ENCODE measurements around the gene RNF112. TPM values are rescaled to one million over a fixed set of nuclear protein-coding genes. Genes with fewer than 3 reads are reported as not detected.

RNF112 gene
- total and polyA plus RNA-seq, 12 donors: 0.64 to 8.1 (median 1.1) TPM

DNA sequence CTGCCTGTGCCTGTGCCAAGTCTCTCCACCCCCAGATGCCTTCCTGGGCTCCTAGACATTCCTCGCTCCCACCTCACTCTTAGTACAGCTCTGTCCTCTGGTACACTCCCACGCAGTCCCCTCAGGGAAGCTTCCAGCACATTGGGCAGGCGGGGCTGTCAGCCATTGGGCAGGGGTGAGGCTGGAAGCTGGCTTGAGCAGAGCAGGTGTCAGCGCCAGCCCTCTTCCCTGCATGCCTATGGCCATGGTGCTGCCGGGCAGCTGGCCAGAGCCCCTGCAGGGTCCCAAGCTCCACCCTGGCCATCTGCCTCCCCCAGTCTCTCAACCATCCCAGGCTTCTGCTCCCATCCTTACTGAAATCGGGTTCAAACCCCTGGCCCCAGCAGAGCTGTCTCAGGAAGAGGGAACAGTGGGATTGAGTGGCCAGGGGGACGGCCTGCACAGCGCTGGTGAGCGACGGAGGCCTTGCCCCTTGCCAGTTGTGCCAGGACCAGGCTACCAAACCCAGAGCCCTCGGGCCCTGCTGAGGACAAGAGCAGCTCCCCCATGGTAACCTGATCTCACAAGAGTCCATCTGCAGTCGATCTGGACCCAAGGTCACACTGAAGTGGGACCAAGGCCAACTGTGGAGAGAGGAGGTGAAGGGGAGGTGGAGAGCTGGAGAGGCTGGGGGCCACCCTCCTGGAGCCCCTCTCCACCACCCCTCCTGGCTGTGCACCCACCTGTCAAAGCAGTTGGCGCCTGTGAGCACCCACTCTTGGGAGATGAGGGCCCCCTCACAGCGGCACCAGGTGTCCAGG, 46.1 kb upstream of the RNF112 start:
- Histone ChIP-seq H3K4me3 (no peak overlapping the region), H3K36me3 (no peaks in the 10 kb centered on the region), H3K4me1 (peaks cover 0 to 34% (median 17%) of the 10 kb centered on the region in 9 donors), H3K27ac (no peak overlapping the region), H3K27me3 (no peaks in the 10 kb centered on the region), H3K9me3 (no peaks in the 10 kb centered on the region)
- WGBS, 2 donors: 82 to 84% methylated on average over 14 of the region's 14 CpGs
- TF ChIP-seq, protein P1, sequence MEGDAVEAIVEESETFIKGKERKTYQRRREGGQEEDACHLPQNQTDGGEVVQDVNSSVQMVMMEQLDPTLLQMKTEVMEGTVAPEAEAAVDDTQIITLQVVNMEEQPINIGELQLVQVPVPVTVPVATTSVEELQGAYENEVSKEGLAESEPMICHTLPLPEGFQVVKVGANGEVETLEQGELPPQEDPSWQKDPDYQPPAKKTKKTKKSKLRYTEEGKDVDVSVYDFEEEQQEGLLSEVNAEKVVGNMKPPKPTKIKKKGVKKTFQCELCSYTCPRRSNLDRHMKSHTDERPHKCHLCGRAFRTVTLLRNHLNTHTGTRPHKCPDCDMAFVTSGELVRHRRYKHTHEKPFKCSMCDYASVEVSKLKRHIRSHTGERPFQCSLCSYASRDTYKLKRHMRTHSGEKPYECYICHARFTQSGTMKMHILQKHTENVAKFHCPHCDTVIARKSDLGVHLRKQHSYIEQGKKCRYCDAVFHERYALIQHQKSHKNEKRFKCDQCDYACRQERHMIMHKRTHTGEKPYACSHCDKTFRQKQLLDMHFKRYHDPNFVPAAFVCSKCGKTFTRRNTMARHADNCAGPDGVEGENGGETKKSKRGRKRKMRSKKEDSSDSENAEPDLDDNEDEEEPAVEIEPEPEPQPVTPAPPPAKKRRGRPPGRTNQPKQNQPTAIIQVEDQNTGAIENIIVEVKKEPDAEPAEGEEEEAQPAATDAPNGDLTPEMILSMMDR (IDR thresholded peaks at IDR 0.05): no peak
- DNase-seq: no peak
- intact Hi-C loops (cut with DNase I): loop anchor here in 9 of 10 donors (5.0 to 10.0 kb wide), 7 partner anchors 42 to 402 kb away; no protein-coding TSS in a partner anchor
- ATAC-seq: no peak

DNA sequence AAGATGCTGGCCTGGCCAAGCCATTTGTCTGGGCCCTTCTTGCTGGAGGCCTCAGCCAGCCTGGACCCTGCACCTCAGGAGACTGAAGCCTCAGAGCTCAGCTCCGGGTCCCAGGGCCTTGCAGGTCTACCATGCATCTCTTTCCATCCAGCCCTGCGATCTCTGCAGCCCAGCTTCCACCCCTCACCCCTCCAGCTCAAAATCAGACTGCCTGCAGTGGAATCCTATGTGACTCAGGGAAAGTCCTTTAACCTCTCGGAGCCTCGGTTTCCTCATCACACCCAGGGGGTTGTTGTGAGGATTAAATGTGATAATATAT, 45.6 kb upstream of the RNF112 start:
- no peaks in the 10 kb centered on the region for H3K27me3 ChIP-seq
- WGBS, 2 donors: 92 to 95% methylated on average over 4 of the region's 4 CpGs
- no peaks in the 10 kb centered on the region for H3K9me3 ChIP-seq
- intact Hi-C loops (cut with DNase I): loop anchor here in 6 of 10 donors (5.0 to 10.0 kb wide), 5 partner anchors 42 to 402 kb away; no protein-coding TSS in a partner anchor
- H3K36me3 ChIP-seq: no peaks in the 10 kb centered on the region
- ATAC-seq (no peak), DNase-seq (no peak)
- peaks cover under 1 to 39% (median 21%) of the 10 kb centered on the region in 9 donors for H3K4me1 ChIP-seq
- H3K4me3 ChIP-seq: no peak overlapping the region
- TF ChIP-seq, protein P1 (IDR thresholded peaks at IDR 0.05): no peak
- H3K27ac ChIP-seq: no peak overlapping the region

DNA sequence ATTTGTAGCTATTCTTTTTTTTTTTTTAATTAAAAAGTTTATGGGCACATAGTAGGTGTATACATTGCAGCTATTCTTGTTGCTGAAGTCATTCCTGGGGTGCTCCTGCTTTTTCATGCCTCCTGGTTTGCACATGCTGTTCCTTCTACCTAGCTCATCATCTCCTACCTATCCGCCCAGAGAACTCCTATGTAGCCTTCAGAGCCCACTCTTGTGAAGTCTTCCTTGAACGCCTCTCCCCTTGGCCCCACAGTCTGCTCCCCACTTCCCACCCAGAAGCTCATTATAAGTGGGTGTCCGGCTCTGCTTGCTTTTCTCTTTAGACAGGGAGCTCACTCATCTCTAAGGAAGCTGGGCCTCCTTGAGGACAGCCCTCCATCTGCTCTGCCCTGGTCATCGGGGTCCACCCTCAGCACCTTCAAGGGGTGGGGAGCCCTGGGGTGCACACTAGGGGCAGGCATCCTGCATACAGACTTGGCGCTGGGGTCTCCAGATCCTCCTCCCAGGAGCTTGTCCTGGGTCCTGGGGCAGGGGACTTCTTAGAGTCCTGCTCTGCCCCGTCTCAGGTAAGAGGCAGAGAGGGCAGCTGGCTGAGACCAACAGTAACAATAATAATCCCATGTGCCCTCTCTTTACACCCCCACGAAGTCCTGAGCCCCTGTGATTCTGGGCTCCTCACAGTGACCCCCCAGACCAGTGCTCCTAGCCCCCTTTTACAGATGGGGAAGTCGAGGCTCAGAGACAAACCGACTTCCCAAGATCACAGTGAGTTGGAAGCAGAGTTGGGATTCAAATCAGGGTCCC, 45.0 kb upstream of the RNF112 start:
- ATAC-seq (no peak), DNase-seq (no peak)
- Histone ChIP-seq H3K9me3 (no peaks in the 10 kb centered on the region), H3K4me1 (peaks cover 4 to 45% (median 21%) of the 10 kb centered on the region in 9 donors), H3K27ac (no peak overlapping the region), H3K36me3 (no peaks in the 10 kb centered on the region), H3K4me3 (no peak overlapping the region), H3K27me3 (no peaks in the 10 kb centered on the region)
- 89 to 94% methylated on average over 9 of the region's 9 CpGs for WGBS, 2 donors
- TF ChIP-seq, protein P1 (IDR thresholded peaks at IDR 0.05): no peak
- intact Hi-C loops (cut with DNase I): loop anchor here in 6 of 10 donors (5.0 to 10.0 kb wide), 5 partner anchors 41 to 401 kb away; no protein-coding TSS in a partner anchor

DNA sequence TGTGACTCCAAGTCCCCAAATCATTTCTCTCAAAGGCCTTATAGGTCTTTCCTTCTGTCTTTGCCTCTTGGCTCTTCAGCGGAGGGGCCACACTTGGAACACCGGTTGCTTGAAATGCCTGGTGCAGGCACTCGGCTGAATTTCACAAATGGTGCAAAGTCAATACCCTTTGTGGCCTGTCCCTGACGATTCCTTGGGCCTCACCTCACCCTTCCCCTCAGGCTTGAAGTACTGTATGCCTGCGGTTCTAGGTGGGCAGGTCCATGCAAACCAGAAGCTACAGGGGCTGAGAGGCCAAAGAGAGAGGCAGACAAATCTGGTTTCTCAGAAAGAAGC, 44.4 kb upstream of the RNF112 start:
- WGBS, 2 donors: 93 to 97% methylated on average over 5 of the region's 5 CpGs
- TF ChIP-seq, protein P1 (IDR thresholded peaks at IDR 0.05): no peak
- Histone ChIP-seq H3K9me3 (no peaks in the 10 kb centered on the region), H3K27me3 (no peaks in the 10 kb centered on the region), H3K36me3 (no peaks in the 10 kb centered on the region), H3K4me1 (peaks cover 4 to 50% (median 24%) of the 10 kb centered on the region in 9 donors), H3K27ac (no peak overlapping the region), H3K4me3 (no peak overlapping the region)
- ATAC-seq (no peak), DNase-seq (no peak)
- intact Hi-C loops (cut with DNase I): loop anchor here in 6 of 10 donors (5.0 to 10.0 kb wide), 5 partner anchors 41 to 401 kb away; no protein-coding TSS in a partner anchor

Measured in heart right ventricle (tissue), 16 donors.